Putamen (tissue), 1 donor: ENCODE results near the gene GPBP1L1.
"Not testable (repeated sequence)": the region's sequence is repeated elsewhere in the genome, so short reads cannot be mapped to it uniquely, and the experiment has no call there.

Source experiments
- DNase-seq: peaks from one replicate; pipeline ENCODE4 v3.0.0-alpha.2; 2016; ENCODE audit warnings: low spot score

The GPBP1L1 gene, protein sequence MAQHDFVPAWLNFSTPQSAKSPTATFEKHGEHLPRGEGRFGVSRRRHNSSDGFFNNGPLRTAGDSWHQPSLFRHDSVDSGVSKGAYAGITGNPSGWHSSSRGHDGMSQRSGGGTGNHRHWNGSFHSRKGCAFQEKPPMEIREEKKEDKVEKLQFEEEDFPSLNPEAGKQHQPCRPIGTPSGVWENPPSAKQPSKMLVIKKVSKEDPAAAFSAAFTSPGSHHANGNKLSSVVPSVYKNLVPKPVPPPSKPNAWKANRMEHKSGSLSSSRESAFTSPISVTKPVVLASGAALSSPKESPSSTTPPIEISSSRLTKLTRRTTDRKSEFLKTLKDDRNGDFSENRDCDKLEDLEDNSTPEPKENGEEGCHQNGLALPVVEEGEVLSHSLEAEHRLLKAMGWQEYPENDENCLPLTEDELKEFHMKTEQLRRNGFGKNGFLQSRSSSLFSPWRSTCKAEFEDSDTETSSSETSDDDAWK

DNA sequence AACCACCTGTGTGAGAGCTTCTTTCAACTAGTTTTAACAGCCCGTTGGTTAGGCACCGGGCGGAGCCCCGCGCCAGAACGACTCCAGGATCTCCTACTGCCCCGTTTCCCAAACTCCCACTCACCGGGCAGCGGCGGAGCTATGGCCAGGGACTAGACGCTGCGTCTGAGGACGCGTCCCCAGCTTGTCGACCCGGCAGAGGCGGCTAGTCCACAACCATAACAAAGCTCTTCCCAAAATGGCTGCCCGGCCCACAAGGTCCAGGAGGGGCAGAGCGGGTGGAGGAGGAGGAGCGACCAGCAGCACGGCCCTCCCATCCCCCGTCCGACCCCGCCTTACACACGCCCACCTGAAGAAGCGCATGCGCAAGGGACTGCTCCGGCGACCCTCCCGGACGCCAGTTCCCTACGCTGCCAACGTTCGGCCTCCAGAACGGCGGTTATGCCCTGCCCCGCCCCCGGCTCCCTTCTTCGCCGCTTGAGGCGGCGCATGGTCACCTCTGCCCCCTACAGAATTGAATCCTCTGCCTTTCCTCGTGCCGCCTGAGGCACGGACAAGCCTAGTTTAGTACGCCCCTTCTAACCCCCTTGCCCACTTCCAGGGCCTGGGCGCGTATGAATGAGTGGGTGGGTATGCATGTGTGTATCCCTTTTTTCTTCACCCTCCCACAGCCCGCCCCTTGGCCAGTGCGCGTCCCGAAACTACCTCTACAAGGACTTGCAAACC lies at the start of gene GPBP1L1:
Gene GPBP1L1, minus strand, starts transcription at position 246 of the 726 bp plus-strand sequence. CDS start 27,446 bp downstream, outside the sequence.
- DNase-seq: peak; percentile 97

DNA sequence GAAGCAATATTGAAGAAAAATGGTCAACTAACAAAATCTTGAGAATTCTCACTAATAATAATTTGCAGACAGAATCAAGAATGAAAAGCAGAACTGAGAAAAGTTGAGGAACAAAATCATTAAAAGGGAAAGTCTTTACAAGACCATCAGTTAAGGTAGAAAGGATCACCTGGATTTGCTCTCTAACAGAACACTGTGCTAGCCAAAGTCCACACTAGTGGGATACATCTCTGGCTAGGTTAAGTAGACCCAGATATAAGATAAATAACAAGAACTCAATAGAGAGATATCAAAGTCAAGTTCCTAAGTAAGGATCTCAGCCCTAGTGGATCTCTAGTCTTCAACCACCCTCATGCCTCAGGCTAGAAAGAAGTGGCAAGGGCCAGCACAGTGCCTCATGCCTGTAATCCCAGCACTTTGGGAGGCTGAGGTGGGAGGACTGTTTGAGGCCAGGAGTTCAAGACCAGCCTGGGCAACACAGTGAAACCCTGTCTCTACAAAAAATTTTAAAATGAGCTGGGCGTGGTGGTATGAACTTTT lies 44.5 kb upstream of the GPBP1L1 start:
- no peak for DNase-seq

DNA sequence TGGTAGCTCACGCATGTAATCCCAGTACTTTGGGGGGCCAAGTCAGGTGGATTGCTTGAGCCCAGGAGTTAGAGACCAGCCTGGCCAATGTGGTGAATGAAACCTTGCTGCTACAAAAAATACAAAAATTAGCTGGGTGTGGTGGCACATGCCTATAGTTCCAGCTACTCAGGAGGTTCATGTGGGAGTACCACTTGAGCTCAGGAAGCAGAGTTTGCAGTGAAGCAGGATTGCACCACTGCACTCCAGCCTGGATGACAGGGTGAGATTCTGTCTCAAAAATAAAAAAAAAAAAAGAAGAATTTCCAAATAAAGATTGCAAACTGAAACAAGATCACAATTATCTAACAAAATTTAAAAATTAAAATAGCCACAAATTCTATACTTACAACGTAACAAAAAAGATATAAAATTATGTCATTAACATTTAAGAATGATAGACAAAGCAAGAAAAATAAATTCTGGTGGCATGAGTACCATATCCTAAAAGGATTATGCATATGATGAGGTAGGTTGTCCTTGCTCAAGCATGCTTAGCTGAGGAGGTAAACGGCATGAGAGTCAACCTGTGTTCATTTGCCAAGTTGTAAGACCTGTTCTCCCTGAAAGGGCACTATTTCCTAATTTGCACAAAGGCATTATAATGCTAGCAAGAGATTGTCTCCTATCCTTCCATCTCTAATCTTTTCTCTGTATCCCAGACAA lies 43.9 kb upstream of the GPBP1L1 start:
- DNase-seq: peak; percentile 23

DNA sequence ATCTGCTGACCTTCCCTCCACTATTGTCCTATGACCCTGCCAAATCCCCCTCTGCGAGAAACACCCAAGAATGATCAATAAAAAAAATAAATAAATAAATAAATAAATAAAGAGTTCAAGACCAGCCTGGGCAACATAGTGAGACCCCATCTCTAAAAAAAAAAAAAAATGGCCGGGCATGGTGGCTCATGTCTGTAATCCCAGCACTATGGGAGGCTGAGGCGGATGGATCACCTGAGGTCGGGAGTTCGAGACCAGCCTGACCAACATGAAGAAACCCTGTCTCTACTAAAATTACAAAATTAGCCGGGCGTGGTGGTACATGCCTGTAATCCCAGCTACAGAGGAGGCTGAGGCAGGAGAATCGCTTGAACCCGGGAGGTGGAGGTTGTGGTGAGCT lies 39.7 kb upstream of the GPBP1L1 start:
- DNase-seq: not testable (repeated sequence)

DNA sequence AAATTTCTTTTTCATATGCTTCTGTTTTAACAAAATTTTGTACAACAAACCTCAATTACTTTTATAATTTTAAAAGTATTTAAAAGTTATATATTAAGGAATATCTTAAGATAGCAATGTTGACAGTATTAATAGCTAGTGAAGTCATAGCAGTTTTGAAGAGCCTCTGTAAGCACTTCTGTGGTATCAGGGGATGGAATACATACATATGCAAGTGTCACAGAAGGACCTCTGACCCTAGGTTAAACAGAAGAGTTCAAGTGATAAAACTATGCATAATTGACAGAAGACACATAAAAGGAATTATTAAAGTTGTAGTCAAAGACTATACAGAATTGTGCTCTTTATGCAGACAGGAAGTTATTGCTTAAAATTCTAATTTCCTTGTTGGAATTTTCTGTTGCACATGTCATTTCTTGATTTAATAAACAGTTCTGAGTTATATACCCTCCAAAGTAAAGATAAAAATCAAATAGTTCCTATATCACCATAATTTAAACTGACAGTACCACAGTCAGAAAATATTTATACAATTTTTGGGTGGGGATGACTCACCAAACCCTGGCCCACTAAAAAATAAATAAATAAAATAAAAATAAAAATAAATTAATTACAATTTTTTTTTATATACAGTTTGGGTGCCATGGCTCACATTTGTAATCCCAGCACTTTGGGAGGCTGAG lies 37.1 kb upstream of the GPBP1L1 start:
- DNase-seq: no peak

DNA sequence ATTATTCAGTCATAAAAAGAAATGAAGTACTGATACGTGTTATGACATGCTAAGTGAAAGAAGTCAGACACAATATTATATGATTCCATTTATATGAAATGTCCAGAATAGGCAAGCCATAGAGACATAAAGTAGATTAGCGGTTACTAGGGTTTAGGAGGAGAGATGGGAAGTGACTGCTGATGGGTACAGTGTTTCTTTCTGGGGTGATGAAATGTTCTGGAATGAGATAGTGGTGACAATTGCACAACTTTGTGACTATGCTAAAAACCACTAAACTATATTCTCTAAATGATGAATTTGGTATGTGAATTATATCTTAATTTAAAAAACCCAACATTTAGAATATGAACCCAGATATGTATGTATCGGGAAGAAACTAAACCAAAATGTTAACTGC lies 36.5 kb upstream of the GPBP1L1 start:
- no peak for DNase-seq

DNA sequence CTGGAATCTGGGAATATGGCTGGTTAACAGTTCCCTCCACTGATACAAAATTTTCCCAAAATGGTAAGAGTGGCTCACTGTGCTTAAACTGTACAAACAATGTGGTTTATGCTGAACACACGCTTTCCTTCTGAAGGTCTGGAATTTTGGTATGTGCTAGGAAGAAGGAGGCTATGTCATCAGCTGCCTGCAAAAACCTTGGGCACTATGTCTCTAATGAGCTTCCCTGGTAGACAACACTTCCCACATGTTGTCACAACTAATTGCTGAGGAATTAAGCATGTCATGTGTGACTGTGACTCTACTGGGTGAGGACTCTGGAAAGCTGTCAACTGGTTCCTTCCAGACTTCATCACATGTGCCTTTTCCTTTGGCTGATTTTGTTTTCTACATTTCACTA lies 34.9 kb upstream of the GPBP1L1 start:
- DNase-seq: no peak

DNA sequence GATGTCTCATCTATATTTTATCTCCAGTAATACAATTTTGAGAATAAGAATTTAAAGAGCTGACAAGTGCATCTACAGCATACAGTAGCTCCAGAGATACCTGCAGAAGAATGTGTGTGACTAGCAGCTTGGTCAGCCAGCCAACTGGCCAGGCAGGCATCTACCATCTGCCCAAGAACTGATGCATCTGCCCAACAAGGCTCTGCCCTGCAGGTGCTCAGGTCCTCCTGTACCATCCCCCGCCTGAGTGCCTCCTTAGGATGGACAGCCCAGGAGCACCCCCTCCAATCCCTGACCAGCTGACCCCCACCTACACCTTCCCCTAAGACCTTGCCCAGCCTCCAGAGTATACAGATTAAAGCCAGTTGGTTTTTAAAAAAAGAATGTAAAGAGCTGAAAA lies 32.0 kb upstream of the GPBP1L1 start:
- DNase-seq: no peak

DNA sequence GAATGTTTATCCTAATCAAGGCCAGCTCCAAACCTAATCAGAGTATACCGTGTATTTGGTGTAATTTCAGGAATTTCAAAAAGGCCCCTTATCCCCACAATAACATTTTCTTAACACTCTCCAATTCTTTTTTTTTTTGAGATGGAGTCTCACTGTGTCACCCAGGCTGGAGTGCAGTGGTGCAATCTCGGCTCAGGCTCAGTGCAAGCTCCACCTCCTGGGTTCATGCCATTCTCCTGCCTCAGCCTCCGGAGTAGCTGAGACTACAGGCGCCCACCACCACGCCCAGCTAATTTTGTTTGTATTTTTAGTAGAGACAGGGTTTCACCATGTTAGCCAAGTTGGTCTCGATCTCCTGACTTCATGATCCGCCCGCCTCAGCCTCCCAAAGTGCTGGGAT lies 31.1 kb upstream of the GPBP1L1 start:
- DNase-seq: not testable (repeated sequence)

DNA sequence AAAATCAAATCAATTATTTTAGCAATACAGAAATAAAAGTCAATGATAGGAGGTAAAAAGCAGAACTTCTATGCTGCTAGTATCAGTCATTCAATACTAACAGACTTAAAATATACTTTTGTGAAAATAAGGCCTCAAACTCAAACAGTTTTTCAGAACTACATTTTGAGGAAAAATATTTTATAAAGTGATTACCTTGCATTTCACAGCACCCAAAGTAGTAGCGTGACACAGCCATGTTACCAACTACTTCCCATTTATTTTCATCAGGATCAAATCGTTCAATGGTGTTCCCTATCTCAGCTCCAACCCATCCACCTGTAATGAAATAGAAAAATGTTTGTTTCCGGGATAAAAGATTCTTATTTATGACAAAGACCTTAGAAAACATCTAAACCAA lies 30.4 kb upstream of the GPBP1L1 start:
- DNase-seq: no peak

DNA sequence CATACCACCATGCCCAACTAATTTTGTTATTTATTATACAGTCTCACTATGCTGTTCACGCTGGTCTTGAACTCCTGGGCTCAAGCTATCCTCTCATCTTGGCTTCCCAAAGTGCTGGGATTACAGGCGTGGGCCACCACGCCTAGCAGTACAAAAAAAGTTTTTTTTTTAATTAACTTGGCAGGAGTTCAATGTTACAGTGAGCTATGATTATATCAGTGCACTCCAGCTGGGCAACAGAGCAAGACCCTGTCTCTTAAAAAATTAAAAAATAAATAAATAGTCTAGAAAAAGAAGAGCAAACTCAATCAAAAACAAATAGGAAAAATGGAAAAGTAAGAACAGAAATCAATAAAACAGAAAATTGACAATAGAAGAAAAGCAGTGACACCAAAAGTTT lies 27.4 kb upstream of the GPBP1L1 start:
- no peak for DNase-seq

DNA sequence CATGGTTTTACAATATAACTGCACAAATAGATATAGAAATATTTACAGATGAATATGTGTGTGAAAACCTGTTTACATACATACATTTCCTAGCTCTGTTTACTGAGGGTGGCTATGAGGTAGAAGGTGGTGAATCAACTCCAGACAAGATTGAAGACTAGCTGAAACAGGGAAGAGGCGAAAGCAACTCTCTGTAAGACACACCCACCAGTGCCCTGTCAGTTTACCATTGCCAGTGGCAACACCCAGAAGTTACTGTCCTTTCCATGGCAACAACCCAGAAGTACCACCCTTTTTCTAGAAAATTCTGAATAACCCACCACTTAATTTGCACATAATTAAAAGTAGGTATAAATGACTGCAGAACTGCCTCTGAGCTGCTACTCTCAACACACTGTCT lies 18.3 kb upstream of the GPBP1L1 start:
- no peak for DNase-seq

DNA sequence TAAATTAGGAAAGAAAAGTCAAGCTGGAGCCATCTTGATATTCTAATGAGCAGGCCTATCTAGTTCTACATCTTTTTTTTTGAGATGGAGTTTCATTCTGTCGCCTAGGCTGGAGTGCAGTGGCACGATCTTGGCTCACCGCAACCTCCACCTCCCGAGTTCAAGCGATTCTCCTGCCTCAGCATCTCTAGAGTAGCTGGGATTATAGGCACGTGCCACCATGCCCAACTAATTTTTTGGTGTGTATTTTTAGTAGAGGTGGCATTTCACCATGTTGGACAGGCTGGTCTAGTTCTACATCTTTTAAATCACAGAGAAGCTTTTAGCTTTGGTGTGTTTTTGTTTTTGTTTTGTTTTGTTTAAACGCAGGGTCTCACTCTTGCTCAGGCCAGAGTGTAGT lies 8.5 kb upstream of the GPBP1L1 start:
- no peak for DNase-seq

DNA sequence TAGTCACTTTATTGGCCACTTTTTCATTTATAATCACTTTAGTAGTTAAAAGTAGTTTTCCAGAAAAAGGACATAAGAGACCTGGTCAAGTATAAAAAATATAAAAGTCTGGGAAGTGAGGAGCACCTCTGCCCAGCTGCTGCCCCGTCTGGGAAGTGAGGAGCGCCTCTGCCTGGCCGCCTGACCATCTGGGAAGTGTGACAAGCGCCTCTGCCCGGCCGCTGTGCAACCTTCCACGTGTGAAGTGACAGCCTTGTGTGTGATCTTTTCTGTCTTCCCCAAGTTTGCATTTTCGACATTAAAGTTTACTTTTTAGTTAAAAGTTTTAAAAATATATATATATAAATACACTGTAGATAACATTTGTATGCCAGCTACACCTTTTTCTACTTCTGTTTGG lies 7.5 kb upstream of the GPBP1L1 start:
- DNase-seq: not testable (repeated sequence)

DNA sequence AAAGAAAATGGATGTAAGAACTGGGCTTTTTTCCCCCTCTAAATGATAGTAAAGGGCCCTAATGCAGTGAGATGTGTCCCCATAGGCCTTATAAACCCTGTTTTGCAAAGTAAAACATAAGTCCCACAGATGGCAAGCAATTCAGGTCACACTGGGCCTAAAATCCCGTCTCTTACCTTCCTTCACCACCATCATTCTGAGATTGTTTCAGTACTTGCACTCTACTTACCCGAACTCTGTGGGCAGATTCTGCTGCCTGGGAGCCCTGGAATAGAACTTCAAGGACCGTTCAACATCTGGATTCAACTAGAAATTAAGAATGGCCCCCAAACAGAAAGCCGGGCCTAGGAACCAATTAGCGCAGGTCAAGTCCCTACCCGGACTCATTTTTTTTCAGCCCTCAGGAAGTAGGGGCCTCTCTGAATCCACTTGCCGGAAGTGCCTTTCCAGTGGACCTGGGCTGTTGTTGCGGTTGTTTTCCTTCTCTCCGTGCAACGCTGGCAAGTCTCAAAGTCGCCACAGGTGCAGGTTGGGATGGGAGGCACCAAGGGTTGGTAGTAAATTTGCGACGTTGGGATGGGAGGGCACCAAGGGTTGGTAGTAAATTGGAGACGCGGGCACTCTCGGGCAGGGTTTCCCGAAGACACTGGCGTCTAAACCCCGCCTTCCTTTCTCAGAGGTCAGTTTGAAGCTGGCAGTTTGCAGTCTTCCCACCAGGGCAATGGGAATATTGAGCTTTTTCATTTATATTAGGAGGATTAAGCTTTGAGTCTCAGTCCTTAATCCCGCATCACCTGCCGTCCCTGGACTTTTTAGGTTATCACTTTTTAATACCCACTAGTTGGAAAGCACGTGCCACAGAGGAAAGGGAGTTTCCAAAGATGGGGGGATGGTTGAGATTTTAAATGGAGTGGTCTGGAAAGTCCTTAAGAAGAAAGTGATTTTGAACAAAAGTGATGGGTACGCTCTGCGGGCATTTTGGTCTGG lies 1.7 kb upstream of the GPBP1L1 start, which contains the start of gene TMEM69:
Gene TMEM69, plus strand, starts transcription at position 428 of the 987 bp plus-strand sequence. CDS start 2,888 bp downstream, outside the sequence.
- peak; percentile 90 for DNase-seq

DNA sequence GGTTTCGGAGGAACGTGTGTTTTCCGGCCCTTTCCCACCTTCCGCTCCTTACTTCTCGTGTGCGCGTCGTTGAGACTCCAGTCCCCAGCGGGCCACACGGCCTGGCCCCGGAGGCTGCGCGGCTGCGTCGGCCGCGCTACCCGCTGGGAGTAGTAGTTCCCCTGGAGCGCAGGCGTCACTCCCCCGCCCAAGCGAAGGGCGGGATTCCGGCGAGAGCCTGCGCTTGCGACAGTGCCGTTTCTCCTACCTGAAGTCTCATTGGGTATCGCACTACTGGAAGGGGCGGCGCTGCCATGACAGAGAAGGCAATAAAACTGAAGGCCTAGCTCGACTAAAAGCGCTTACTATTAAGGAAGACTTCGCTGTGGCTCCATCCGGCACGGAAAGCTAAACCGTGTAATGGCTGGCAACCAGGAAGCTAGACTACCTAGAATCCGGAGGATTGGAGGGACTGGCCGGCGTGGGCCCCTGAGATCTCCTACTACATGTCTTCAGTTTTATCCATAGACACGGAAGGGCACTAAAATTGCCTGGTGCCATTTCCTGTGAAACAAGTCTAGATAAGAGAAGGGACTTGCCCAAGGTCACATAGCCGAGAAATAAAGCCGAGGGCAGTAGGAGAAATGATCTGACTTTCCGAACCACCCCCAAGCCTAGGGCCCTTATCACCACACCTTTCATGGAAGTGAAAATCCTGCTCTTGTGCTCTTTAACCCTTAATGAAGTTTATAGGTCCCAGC lies 851 bp upstream of the GPBP1L1 start:
- DNase-seq: peak; percentile 99

DNA sequence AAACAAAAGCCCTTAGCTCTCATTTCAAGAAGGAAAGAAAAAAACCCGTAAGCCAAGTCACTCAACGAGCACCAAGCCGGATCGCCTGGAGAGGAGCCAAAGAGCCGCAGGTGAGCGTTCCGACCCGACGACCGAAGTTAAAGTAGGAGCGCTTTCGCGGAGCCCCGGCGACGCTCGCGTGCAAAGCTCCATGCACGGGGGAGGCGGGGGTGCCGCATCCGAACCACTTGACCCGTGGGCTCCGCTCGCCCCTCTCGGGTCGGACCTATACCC lies 382 bp downstream of the GPBP1L1 start:
- DNase-seq: peak; percentile 56

DNA sequence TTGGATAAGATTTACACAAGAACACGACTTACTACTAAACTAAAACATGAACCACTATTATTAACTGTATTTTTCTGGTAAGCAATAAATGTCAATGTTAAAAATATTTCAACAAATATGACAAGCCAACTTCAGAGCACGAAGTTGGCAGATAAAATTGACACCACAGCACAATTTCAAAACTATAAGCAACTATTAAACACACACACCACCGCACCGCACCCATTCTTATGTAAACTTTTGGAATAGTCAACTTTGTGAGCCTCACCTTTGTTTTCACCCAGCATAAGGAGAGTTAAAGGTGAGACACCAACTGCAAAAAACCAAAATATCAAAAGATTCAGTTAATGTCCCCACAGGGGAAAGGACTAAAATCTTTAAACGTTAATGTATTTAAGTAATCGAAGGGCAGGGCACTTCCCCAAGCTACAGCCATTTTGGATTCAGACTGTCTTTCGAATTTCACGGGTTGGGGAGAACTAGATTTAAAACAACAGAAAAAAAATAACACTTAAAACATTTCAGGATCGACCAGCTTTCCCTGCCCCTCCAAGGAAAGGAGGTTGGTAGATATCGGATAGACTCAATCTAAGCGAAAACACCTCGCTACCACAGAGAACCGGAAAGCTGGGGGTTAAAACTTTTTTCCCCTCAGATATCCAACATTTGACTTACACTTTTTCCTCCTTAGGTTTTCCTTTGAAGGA lies 872 bp downstream of the GPBP1L1 start:
- DNase-seq: no peak

DNA sequence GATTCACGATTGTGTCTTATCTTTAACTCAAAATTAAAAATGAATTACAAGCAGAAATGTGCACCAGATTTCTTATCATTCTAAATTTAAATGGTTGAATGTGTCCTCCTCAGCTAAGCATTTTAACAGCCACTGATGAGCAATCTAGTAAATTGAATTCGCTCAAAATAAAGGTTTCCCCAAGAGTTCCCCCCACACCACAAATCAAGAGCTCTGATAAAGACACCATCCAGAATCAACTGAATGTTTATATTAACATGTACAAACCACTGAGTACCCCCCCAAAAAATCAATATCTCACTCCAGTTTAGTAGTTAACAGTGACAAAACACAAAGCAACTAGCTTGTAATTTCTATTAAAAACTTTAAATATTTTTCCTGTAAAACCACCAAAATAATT lies 1.9 kb downstream of the GPBP1L1 start:
- DNase-seq: no peak
